ENCODE measurements around the gene BABAM2. TPM values are rescaled to one million over a fixed set of nuclear protein-coding genes. Genes with fewer than 3 reads are reported as not detected.

Gene BABAM2
- total and polyA plus RNA-seq, 2 of the 4 experiments (the other 2 are of a cell fraction): 20.9 to 23.1 TPM

DNA sequence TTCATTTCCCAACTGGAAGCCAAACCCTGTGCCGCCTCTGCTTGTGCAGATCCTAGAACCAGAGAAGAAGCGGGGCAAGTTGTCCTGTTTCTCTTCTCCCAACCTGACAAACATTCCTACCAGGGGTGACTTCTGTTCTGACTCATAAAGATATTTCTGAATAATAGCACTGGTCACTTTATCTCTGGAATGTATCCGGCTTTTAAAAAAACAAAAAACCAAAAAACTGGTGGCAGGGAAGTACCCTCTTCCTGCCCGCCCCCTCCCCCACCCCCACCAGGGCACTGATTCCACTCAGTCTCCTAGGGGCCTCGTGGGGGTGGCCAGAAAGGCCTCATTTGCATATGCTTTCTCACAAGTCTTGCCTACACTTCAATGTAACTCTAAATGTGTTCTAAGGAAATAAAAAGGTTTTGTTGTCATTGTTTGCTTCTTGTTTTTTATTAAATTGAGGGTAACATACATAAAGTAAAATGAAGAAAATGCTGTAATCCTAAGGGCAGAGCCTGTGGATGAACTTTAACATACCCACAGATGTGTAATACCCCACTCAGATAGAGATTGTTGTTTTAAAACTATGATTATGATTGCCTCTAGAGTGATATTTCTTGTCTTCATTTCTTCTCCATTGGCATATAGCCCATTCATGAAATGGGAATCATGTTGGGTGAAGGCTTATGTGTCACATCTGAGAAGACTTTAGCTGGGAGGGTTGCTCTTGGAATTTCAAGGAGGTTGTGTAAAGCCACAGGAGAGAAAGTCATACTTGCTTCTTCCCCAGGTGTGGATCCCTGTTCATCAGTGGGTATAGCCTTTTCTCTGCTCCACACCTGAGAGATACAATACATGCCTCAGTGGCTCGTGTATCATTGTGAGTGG lies 496.8 kb downstream of the BABAM2 start:
- Histone ChIP-seq H3K9me1 (ENCODE audit: insufficient read depth, low read length) (peaks cover 24% of the 10 kb centered on the region), H3K27ac (ENCODE audit: insufficient read depth, low read length) (no peak overlapping the region; the same call in 1 of the 2 replicates), H3K4me2 (ENCODE audit: low read depth, low read length) (no peak overlapping the region), H3K18ac (ENCODE audit: low read depth, low read length) (0 out of 2 replicates have a peak overlapping the region, but pooled peaks have one; percentile 10), H3K9ac (ENCODE audit: low read depth, low read length) (no peak overlapping the region), H3K36me3 (ENCODE audit: control insufficient read depth, insufficient read depth, low read length) (no peaks in the 10 kb centered on the region), H2BK20ac (ENCODE audit: low read depth, low read length) (peak overlapping the region; percentile 91), H2AK9ac (replicated peaks; ENCODE audit: low read depth, low read length, poor library complexity) (peak overlapping the region; percentile 70), H3K4me3 (ENCODE audit: insufficient read depth, low read depth, low read length) (no peak overlapping the region), H2BK15ac (ENCODE audit: low read depth, low read length) (peak overlapping the region; percentile 89), H2AFZ (replicated peaks; ENCODE audit: low read length, poor library complexity) (peak overlapping the region; percentile 61), H3K23ac (ENCODE audit: low read depth, low read length) (peak overlapping the region; percentile 45; the same call in 1 of the 2 replicates), H3K4ac (ENCODE audit: low read depth, low read length) (peak overlapping the region; percentile 80), H2BK5ac (ENCODE audit: low read depth, low read length, poor library complexity, severe bottlenecking) (no peak overlapping the region), H4K8ac (ENCODE audit: low read depth in 2 of 2, low read length in 2 of 2) (peak overlapping the region; percentile 26 to 37; a peak in 2 of 4 replicates), H3K9me3 (ENCODE audit: control insufficient read depth, insufficient read depth, low read length) (no peaks in the 10 kb centered on the region), H2BK120ac (ENCODE audit: low read depth, low read length) (peak overlapping the region; percentile 80), H3K79me1 (ENCODE audit: low read depth in 1 of 2, low read length in 2 of 2) (peaks cover 0 to 12% of the 10 kb centered on the region in 2 experiments; a peak in 1 of 4 replicates), H4K91ac (ENCODE audit: insufficient read depth, low read depth, low read length) (peak overlapping the region; percentile 71), H3K27me3 (ENCODE audit: control insufficient read depth, insufficient read depth, low read length) (no peaks in the 10 kb centered on the region), H4K5ac (ENCODE audit: low read depth, low read length) (no peak overlapping the region), H4K20me1 (ENCODE audit: insufficient read depth, low read length) (no peaks in the 10 kb centered on the region), H3K4me1 (ENCODE audit: control insufficient read depth, insufficient read depth, low read length) (peaks cover 15% of the 10 kb centered on the region), H3K14ac (replicated peaks; ENCODE audit: low read depth, low read length) (peak overlapping the region; percentile 68), H3K56ac (ENCODE audit: extremely low read depth, insufficient read depth, low read length) (no peak overlapping the region), H2AK5ac (ENCODE audit: low read depth, low read length) (peak overlapping the region; percentile 93)
- peak; percentile 37 for DNase-seq
- CTCF ChIA-PET: interaction anchor here (0.5 kb wide), 1 partner anchor 9 kb away, joined by 4 read pairs; no protein-coding TSS in a partner anchor
- POLR2A ChIA-PET (ENCODE audit: unreplicated experiment): no interaction called here
- dilution Hi-C loops (cut with HindIII; ENCODE audit: low sequenced_read_pairs, unreplicated experiment): no loop called here
- intact Hi-C loops (cut with micrococcal nuclease): no loop called here
- BruUV-seq (replicated peaks): no TSS peak
- in situ Hi-C loops (cut with MboI; ENCODE audit: low sequenced_read_pairs): no loop called here
- WGBS, 2 experiments (ENCODE audit: extremely low coverage in 2 of 2, insufficient read length in 1 of 2): 0% methylated on average over 1 of the region's 6 CpGs; no CpG with 5 or more reads in 1 of the 2 experiments
- TF ChIP-seq, protein P1, sequence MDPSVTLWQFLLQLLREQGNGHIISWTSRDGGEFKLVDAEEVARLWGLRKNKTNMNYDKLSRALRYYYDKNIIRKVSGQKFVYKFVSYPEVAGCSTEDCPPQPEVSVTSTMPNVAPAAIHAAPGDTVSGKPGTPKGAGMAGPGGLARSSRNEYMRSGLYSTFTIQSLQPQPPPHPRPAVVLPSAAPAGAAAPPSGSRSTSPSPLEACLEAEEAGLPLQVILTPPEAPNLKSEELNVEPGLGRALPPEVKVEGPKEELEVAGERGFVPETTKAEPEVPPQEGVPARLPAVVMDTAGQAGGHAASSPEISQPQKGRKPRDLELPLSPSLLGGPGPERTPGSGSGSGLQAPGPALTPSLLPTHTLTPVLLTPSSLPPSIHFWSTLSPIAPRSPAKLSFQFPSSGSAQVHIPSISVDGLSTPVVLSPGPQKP (IDR thresholded peaks at IDR 0.05; ENCODE audit: borderline replicate concordance, low read depth, low read length): no peak
- TF ChIP-seq, protein P2, sequence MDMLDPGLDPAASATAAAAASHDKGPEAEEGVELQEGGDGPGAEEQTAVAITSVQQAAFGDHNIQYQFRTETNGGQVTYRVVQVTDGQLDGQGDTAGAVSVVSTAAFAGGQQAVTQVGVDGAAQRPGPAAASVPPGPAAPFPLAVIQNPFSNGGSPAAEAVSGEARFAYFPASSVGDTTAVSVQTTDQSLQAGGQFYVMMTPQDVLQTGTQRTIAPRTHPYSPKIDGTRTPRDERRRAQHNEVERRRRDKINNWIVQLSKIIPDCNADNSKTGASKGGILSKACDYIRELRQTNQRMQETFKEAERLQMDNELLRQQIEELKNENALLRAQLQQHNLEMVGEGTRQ (IDR thresholded peaks at IDR 0.05; ENCODE audit: low read depth, low read length): no peak
- TF ChIP-seq MAFK (IDR thresholded peaks at IDR 0.05; ENCODE audit: low read depth, low read length) (no peak), BHLHE40 (IDR thresholded peaks at IDR 0.05; ENCODE audit: low read depth, low read length) (no peak), SMC3 (IDR thresholded peaks at IDR 0.05; ENCODE audit: low read depth, low read length) (no peak), MXI1 (IDR thresholded peaks at IDR 0.05; ENCODE audit: borderline replicate concordance, low read depth, low read length) (no peak), MAZ (IDR thresholded peaks at IDR 0.05; ENCODE audit: borderline replicate concordance, low read depth, low read length) (no peak), RFX5 (IDR thresholded peaks at IDR 0.05; ENCODE audit: low read depth, low read length) (no peak), RAD21 (IDR thresholded peaks at IDR 0.05; ENCODE audit: low read length) (no peak), RCOR1 (IDR thresholded peaks at IDR 0.05; ENCODE audit: insufficient replicate concordance, low read length) (no peak)
- ATAC-seq (ENCODE audit: low read depth): no peak
